ENCODE measurements around the gene POLE. TPM values are rescaled to one million over a fixed set of nuclear protein-coding genes. Genes with fewer than 3 reads are reported as not detected.

The POLE gene
- total and polyA plus RNA-seq, 8 donors: 29.2 to 60.5 (median 56.0) TPM

DNA sequence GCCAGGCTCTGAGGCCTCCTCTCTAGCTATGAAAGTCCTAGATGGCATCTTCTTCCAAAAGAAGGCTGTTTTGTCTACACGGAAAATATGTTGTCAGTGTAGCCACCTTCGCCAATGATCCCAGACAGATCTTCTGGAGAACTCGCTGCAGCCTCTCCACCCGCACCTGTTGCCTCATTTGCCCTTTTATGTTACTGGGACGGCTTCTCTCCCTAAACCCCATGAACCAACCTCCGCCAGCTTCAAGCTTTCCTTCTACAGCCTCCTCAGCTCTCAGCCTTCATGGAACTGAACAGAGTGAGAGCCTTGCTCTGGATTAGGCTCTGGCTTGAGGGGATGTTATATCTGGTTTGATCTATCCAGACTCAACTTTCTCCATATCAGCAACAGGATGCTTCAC, 57.8 kb downstream of the POLE start:
- Histone ChIP-seq H3K27ac (no peak overlapping the region), H3K4me3 (no peak overlapping the region), H3K9me3 (no peaks in the 10 kb centered on the region), H3K27me3 (no peaks in the 10 kb centered on the region), H3K4me1 (no peaks in the 10 kb centered on the region), H3K36me3 (peaks cover 0 to 82% of the 10 kb centered on the region in 2 donors)
- DNase-seq: no peak
- intact Hi-C loops (cut with DNase I): no loop called here
- TF ChIP-seq, protein P1, sequence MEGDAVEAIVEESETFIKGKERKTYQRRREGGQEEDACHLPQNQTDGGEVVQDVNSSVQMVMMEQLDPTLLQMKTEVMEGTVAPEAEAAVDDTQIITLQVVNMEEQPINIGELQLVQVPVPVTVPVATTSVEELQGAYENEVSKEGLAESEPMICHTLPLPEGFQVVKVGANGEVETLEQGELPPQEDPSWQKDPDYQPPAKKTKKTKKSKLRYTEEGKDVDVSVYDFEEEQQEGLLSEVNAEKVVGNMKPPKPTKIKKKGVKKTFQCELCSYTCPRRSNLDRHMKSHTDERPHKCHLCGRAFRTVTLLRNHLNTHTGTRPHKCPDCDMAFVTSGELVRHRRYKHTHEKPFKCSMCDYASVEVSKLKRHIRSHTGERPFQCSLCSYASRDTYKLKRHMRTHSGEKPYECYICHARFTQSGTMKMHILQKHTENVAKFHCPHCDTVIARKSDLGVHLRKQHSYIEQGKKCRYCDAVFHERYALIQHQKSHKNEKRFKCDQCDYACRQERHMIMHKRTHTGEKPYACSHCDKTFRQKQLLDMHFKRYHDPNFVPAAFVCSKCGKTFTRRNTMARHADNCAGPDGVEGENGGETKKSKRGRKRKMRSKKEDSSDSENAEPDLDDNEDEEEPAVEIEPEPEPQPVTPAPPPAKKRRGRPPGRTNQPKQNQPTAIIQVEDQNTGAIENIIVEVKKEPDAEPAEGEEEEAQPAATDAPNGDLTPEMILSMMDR (IDR thresholded peaks at IDR 0.05): no peak
- no peak for ATAC-seq

DNA sequence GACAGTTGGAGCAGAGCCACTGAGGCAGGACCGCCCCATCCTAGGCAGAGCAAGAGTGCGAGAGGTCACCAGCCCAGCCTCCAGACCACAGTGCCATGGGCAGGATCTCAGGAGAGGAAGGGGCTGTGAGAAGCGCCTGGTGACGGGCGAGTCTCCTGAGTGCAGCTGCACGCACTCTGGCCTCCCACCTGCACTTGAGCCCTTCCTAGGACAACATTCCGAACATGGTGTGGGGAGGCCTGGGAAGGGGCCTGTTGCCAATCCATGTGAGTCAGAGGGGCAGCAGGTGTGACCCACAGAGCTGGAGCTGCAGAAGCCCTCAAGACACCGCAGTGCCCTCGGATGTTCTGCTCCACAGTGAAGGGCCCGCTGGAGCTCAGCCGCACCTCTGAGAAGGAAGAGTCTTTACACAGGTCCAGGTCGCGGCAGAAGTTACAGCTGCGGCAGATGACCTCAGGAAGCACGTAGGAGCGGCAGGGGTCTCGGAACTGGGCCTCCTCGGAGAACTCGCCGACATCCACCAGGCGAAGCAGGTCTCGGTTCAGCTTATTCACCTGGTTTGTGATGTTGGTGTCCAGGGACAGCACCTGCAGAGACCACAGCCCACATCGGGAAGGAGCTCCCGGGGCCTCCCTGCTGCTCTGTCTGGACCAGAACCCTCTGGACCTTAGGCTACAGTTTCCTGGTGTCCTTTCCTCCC, 61.3 kb downstream of the POLE start:
- intact Hi-C loops (cut with DNase I): no loop called here
- H3K4me1 ChIP-seq: peaks cover 0 to 4% of the 10 kb centered on the region in 2 donors

DNA sequence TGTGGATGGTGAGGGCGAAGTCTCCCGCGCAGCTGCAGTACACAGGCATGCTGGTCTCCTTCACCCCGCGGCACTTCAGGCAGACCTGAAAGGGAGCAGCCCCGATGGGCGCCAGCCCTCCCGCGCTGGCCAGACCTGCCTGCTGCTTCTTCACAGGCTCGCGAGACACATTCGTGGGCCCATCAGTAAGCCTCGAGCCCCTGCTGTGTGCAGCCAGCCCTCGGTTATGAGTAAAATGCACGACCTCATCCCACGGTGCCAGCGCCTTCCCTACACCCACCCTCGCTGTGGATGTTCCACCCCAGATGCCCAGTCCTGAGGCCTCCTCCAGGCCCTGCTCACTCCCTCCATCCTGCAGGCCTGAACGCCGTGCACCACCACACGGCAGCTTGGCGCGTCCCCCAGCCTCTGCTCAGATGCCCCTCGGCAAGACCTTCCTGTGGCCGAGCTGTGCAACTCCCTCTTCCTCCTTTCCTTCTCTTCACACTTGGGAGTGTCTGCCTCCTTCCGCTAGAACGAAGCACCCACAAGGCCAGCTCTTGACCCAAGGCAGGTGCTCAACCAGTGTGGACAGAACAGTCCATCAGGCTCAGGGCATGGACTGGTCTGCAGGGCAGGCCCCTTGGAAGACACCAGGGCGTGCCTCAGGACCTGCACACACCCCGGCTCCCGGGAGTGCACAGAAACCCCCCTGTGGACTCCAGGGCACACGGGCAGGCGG, 62.1 kb downstream of the POLE start:
- peaks cover 0 to 4% of the 10 kb centered on the region in 2 donors for H3K4me1 ChIP-seq
- H3K27me3 ChIP-seq: peaks cover 6 to 17% of the 10 kb centered on the region in 2 donors
- ATAC-seq (no peak), DNase-seq (peak in 1 of 4 donors; percentile 71)
- H3K9me3 ChIP-seq: no peaks in the 10 kb centered on the region
- H3K4me3 ChIP-seq: no peak overlapping the region
- peaks cover 0 to 48% of the 10 kb centered on the region in 2 donors for H3K36me3 ChIP-seq
- intact Hi-C loops (cut with DNase I): no loop called here
- TF ChIP-seq, protein P1 (IDR thresholded peaks at IDR 0.05): no peak
- no peak overlapping the region for H3K27ac ChIP-seq

More for the DNA sequence above, 61.3 kb downstream of the POLE start:
- ATAC-seq (no peak), DNase-seq (peak in 1 of 4 donors; percentile 45)
- peaks cover 0 to 56% of the 10 kb centered on the region in 2 donors for H3K36me3 ChIP-seq
- peaks cover 0 to 9% of the 10 kb centered on the region in 2 donors for H3K27me3 ChIP-seq
- no peak overlapping the region for H3K27ac ChIP-seq
- H3K9me3 ChIP-seq: no peaks in the 10 kb centered on the region
- TF ChIP-seq, protein P1 (IDR thresholded peaks at IDR 0.05): no peak
- no peak overlapping the region for H3K4me3 ChIP-seq

DNA sequence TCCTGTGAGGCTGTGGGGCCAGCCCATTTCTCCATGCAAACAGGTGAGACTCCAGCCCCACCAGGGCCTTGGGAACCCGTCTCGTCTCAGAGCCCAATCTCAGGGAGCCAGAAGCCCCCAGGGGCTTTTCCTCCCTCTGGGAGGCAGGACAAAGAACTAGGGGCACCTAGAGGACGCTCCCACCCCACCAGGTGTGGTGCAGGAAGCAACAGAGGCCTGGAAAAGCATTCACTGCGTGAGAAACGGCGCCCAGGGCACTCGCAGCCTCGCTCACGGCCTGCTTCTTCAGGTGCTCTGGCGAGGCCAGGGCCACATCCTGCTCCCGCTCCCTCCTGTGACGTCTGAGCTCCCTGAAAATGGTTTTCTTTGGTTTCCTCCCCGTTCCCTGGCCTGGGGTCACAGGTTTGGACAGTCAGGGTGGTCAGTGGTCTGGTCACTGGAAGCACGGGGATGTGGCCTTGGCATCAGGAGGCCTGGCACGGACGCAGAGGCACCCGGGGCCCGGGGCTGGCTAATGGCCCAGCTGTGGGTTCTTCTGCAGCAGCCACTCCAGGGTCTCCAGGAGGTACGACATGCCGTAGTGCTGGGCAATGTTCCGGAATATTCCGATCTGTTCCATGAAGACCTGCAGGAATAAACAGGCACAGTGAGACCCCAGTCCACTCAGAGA, 62.8 kb downstream of the POLE start:
- H3K4me3 ChIP-seq: no peak overlapping the region
- TF ChIP-seq, protein P1 (IDR thresholded peaks at IDR 0.05): no peak
- no peak for ATAC-seq
- peaks cover 0 to 41% of the 10 kb centered on the region in 2 donors for H3K36me3 ChIP-seq
- intact Hi-C loops (cut with DNase I): no loop called here
- H3K4me1 ChIP-seq: peaks cover 0 to 4% of the 10 kb centered on the region in 2 donors
- peaks cover 13 to 25% of the 10 kb centered on the region in 2 donors for H3K27me3 ChIP-seq
- DNase-seq: peak in 1 of 4 donors; percentile 60
- H3K27ac ChIP-seq: no peak overlapping the region
- H3K9me3 ChIP-seq: no peaks in the 10 kb centered on the region
